Measurements from ENCODE around the gene SNX9. TPM values are rescaled to one million over a fixed set of nuclear protein-coding genes. Genes with fewer than 3 reads are reported as not detected.

The SNX9 gene
- total and polyA plus RNA-seq, 2 of the 4 experiments (the other 2 are of a cell fraction) = 35.3 to 41.2 TPM

GRCh38 chr6:157987788-157988699 lies 165.0 kb downstream of the SNX9 start (continued):
- TF ChIP-seq CHD1 (IDR thresholded peaks at IDR 0.05; ENCODE audit: low read depth, low read length) = no peak
- no peak for TF ChIP-seq MXI1 (IDR thresholded peaks at IDR 0.05; ENCODE audit: borderline replicate concordance, low read depth, low read length)

GRCh38 chr6:157988700-157989063 lies 165.6 kb downstream of the SNX9 start:
- Histone ChIP-seq H3K18ac (ENCODE audit: low read depth, low read length) (no peak overlapping the region), H4K20me1 (ENCODE audit: insufficient read depth, low read length) (peaks cover 59% of the 10 kb centered on the region), H3K4me3 (ENCODE audit: insufficient read depth, low read depth, low read length) (no peak overlapping the region), H4K91ac (ENCODE audit: insufficient read depth, low read depth, low read length) (no peak overlapping the region), H2BK20ac (ENCODE audit: low read depth, low read length) (peak overlapping the region; percentile 35; the same call in 1 of the 2 replicates), H2AK9ac (replicated peaks; ENCODE audit: low read depth, low read length, poor library complexity) (no peak overlapping the region), H2BK5ac (ENCODE audit: low read depth, low read length, poor library complexity, severe bottlenecking) (no peak overlapping the region), H2BK15ac (ENCODE audit: low read depth, low read length) (no peak overlapping the region), H4K5ac (ENCODE audit: low read depth, low read length) (peak overlapping the region; percentile 53; the same call in 1 of the 2 replicates), H3K27ac (ENCODE audit: insufficient read depth, low read length) (peak overlapping the region; percentile 41; the same call in 1 of the 2 replicates), H2AK5ac (ENCODE audit: low read depth, low read length) (no peak overlapping the region), H3K56ac (ENCODE audit: extremely low read depth, insufficient read depth, low read length) (no peak overlapping the region), H3K27me3 (ENCODE audit: control insufficient read depth, insufficient read depth, low read length) (no peaks in the 10 kb centered on the region), H3K14ac (replicated peaks; ENCODE audit: low read depth, low read length) (peak overlapping the region; percentile 3; the same call in 1 of the 2 replicates), H3K9ac (ENCODE audit: low read depth, low read length) (no peak overlapping the region), H3K4me2 (ENCODE audit: low read depth, low read length) (no peak overlapping the region), H3K4me1 (ENCODE audit: control insufficient read depth, insufficient read depth, low read length) (peaks cover 46% of the 10 kb centered on the region), H4K8ac (ENCODE audit: low read depth in 2 of 2, low read length in 2 of 2) (peak overlapping the region in 1 of 2 experiments; percentile 50; a peak in 2 of 4 replicates), H3K79me1 (ENCODE audit: low read depth in 1 of 2, low read length in 2 of 2) (peaks cover 8 to 70% of the 10 kb centered on the region in 2 experiments; a peak in 3 of 4 replicates), H3K36me3 (ENCODE audit: control insufficient read depth, insufficient read depth, low read length) (0 out of 2 replicates have a peak, but pooled peaks cover 4% of the 10 kb centered on the region), H2BK120ac (ENCODE audit: low read depth, low read length) (peak overlapping the region; percentile 32; the same call in 1 of the 2 replicates), H3K23ac (ENCODE audit: low read depth, low read length) (peak overlapping the region; percentile 3), H3K4ac (ENCODE audit: low read depth, low read length) (peak overlapping the region; percentile 17; the same call in 1 of the 2 replicates), H3K9me3 (ENCODE audit: control insufficient read depth, insufficient read depth, low read length) (no peaks in the 10 kb centered on the region), H3K9me1 (ENCODE audit: insufficient read depth, low read length) (peaks cover 36% of the 10 kb centered on the region), H2AFZ (replicated peaks; ENCODE audit: low read length, poor library complexity) (no peak overlapping the region)
- intact Hi-C loops (cut with micrococcal nuclease) (no loop called here), in situ Hi-C loops (cut with MboI; ENCODE audit: low sequenced_read_pairs) (no loop called here), dilution Hi-C loops (cut with HindIII; ENCODE audit: low sequenced_read_pairs, unreplicated experiment) (no loop called here)
- BruUV-seq (replicated peaks) = no TSS peak
- POLR2A ChIA-PET (ENCODE audit: unreplicated experiment) = no interaction called here
- WGBS, 2 experiments (ENCODE audit: extremely low coverage in 2 of 2, insufficient read length in 1 of 2) = 85% methylated on average over 6 of the region's 8 CpGs; no CpG with 5 or more reads in 1 of the 2 experiments
- CTCF ChIA-PET = interaction anchor here (0.7 kb wide), 1 partner anchor 14 kb away, joined by 3 read pairs; no protein-coding TSS in a partner anchor
- no peak for TF ChIP-seq MAFK (IDR thresholded peaks at IDR 0.05; ENCODE audit: low read depth, low read length)
- no peak for TF ChIP-seq MXI1 (IDR thresholded peaks at IDR 0.05; ENCODE audit: borderline replicate concordance, low read depth, low read length)
- TF ChIP-seq CTCF (conservative IDR thresholded peaks at IDR 0.05; ENCODE audit: low read depth, low read length) = no peak
- no peak for TF ChIP-seq RAD21 (IDR thresholded peaks at IDR 0.05; ENCODE audit: low read length)
- no peak for TF ChIP-seq CHD1 (IDR thresholded peaks at IDR 0.05; ENCODE audit: low read depth, low read length)
- TF ChIP-seq MAZ (IDR thresholded peaks at IDR 0.05; ENCODE audit: borderline replicate concordance, low read depth, low read length) = no peak
- no peak for TF ChIP-seq CEBPB (IDR thresholded peaks at IDR 0.05; ENCODE audit: low read depth, low read length)
- TF ChIP-seq NFE2L2 (IDR thresholded peaks at IDR 0.05; ENCODE audit: low read depth, low read length) = no peak
- TF ChIP-seq POLR2A (IDR thresholded peaks at IDR 0.05; ENCODE audit: low read depth, low read length) = no peak
- TF ChIP-seq USF2 (IDR thresholded peaks at IDR 0.05; ENCODE audit: low read depth, low read length) = no peak
- no peak for TF ChIP-seq RCOR1 (IDR thresholded peaks at IDR 0.05; ENCODE audit: insufficient replicate concordance, low read length)
- ATAC-seq (ENCODE audit: low read depth) (no peak), DNase-seq (no peak)

Data from IMR-90 (cell line).